HEK293 (cell line): Measurements from ENCODE around the gene CYP21A2.

Experiments used
- CTCF ChIA-PET: fragments of 350-600 bp; formaldehyde crosslinking; extraction: SDS; loops from one replicate; lab custom pipeline; 2021; ENCODE audit warnings: antibody characterized with exemption; lab: Yijun Ruan, JAX
- POLR2A ChIA-PET: fragments of 300-600 bp; formaldehyde crosslinking; extraction: SDS; loops from one replicate; lab custom pipeline; 2020; ENCODE audit warnings: antibody characterized with exemption, inconsistent platforms; lab: Yijun Ruan, JAX
- H3K27ac ChIP-seq: fragments of 200-500 bp; sonication (Bioruptor generic); 2 replicates; pipeline ENCODE4 v1.5.1; 2014; ENCODE audit warnings: low read depth, low read length, control low read depth, inconsistent platforms; ENCODE audit errors: extremely low read depth
- H3K36me3 ChIP-seq, 2 experiments: fragments of 200-500 bp in 1 of 2; sonication (Bioruptor generic) in 1 of 2; 1 replicate in 1 of 2; 2 replicates in 1 of 2; pipeline ENCODE4 v1.5.1; 2014 to 2017; ENCODE audit warnings: inconsistent platforms in 2 of 2, low read length in 2 of 2; ENCODE audit not compliant: control insufficient read depth in 2 of 2, insufficient read depth in 1 of 2
- H3K4me1 ChIP-seq: fragments of 200-500 bp; sonication (Bioruptor generic); 2 replicates; pipeline ENCODE4 v1.5.1; 2014; ENCODE audit warnings: mild to moderate bottlenecking, low read length, inconsistent platforms; ENCODE audit not compliant: control insufficient read depth, insufficient read depth
- H3K4me3 ChIP-seq: 2 replicates; pipeline ENCODE4 v1.5.1; 2011; ENCODE audit warnings: low read depth, mild to moderate bottlenecking, control low read depth, low read length, moderate library complexity
- H3K9me3 ChIP-seq: fragments of 200-500 bp; sonication (Bioruptor generic); 2 replicates; pipeline ENCODE4 v1.5.1; 2014; ENCODE audit warnings: low read depth, low read length, inconsistent platforms; ENCODE audit not compliant: control insufficient read depth, insufficient read depth
- GLIS2 ChIP-seq: fragments of 450-650 bp; formaldehyde crosslinking; IDR thresholded peaks from 2 replicates; pipeline ENCODE4 v1.5.1; 2016; ENCODE audit warnings: missing biosample characterization, missing genetic modification characterization
- INSM2 ChIP-seq: fragments of 450-650 bp; formaldehyde crosslinking; IDR thresholded peaks from 2 replicates; pipeline ENCODE4 v1.5.1; 2016; ENCODE audit warnings: missing biosample characterization, missing genetic modification characterization
- KLF16 ChIP-seq: fragments of 450-650 bp; formaldehyde crosslinking; IDR thresholded peaks from 2 replicates; pipeline ENCODE4 v1.5.1; 2017; ENCODE audit warnings: missing biosample characterization, missing genetic modification characterization
- KLF8 ChIP-seq: fragments of 450-650 bp; formaldehyde crosslinking; IDR thresholded peaks from 2 replicates; pipeline ENCODE4 v1.5.1; 2016; ENCODE audit warnings: missing biosample characterization, missing genetic modification characterization
- YY1 ChIP-seq: fragments of 450-650 bp; formaldehyde crosslinking; IDR thresholded peaks from 2 replicates; pipeline ENCODE4 v1.5.1; 2018; ENCODE audit warnings: missing biosample characterization, missing genetic modification characterization
- ZNF155 ChIP-seq: fragments of 450-650 bp; formaldehyde crosslinking; IDR thresholded peaks from 2 replicates; pipeline ENCODE4 v1.5.1; 2016; ENCODE audit warnings: missing biosample characterization, missing genetic modification characterization
- ZNF175 ChIP-seq: fragments of 450-650 bp; formaldehyde crosslinking; IDR thresholded peaks from 2 replicates; pipeline ENCODE4 v1.5.1; 2016; ENCODE audit warnings: missing biosample characterization, missing genetic modification characterization
- ZNF24 ChIP-seq: fragments of 450-650 bp; formaldehyde crosslinking; IDR thresholded peaks from 2 replicates; pipeline ENCODE4 v1.5.1; 2016; ENCODE audit warnings: missing biosample characterization, missing genetic modification characterization
- ZNF26 ChIP-seq: fragments of 450-650 bp; formaldehyde crosslinking; IDR thresholded peaks from 2 replicates; pipeline ENCODE4 v1.5.1; 2016; ENCODE audit warnings: missing biosample characterization, missing genetic modification characterization
- ZNF449 ChIP-seq: fragments of 450-650 bp; formaldehyde crosslinking; IDR thresholded peaks from 2 replicates; pipeline ENCODE4 v1.5.1; 2017; ENCODE audit warnings: missing biosample characterization, mild to moderate bottlenecking, missing genetic modification characterization, moderate library complexity
- ZNF518A ChIP-seq: fragments of 450-650 bp; formaldehyde crosslinking; conservative IDR thresholded peaks from 2 replicates; pipeline ENCODE4 v1.5.1; 2016; ENCODE audit warnings: low read depth, missing biosample characterization, missing genetic modification characterization
- ZNF548 ChIP-seq: fragments of 450-650 bp; formaldehyde crosslinking; IDR thresholded peaks from 2 replicates; pipeline ENCODE4 v1.5.1; 2016; ENCODE audit warnings: missing biosample characterization, missing genetic modification characterization
- ZNF549 ChIP-seq: fragments of 450-650 bp; IDR thresholded peaks from 2 replicates; pipeline ENCODE4 v1.5.1; 2018; ENCODE audit warnings: missing biosample characterization, missing genetic modification characterization, mild to moderate bottlenecking, inconsistent platforms, moderate library complexity
- ZNF596 ChIP-seq: fragments of 450-650 bp; IDR thresholded peaks from 2 replicates; pipeline ENCODE4 v1.5.0; 2018; ENCODE audit warnings: missing biosample characterization, mild to moderate bottlenecking, missing genetic modification characterization, moderate library complexity
- ZNF639 ChIP-seq: fragments of 450-650 bp; formaldehyde crosslinking; IDR thresholded peaks from 2 replicates; pipeline ENCODE4 v1.5.1; 2016; ENCODE audit warnings: missing biosample characterization, missing genetic modification characterization
- ZNF658 ChIP-seq: fragments of 450-650 bp; formaldehyde crosslinking; IDR thresholded peaks from 2 replicates; pipeline ENCODE4; 2016; ENCODE audit warnings: missing biosample characterization, missing genetic modification characterization

CYP21A2 gene

GRCh38 chr6:32073613-32074012, 35.4 kb downstream of the CYP21A2 start (continued):
- TF ChIP-seq ZNF26 (tag by site-specific recombination) (no peak), ZNF24 (tag by site-specific recombination) (no peak), ZNF549 (no peak), INSM2 (tag by site-specific recombination) (no peak)
- TF ChIP-seq, all 188 proteins: peak for 0

- ChIA-PET POLR2A (interaction anchor here (0.9 to 1.0 kb wide), 2 partner anchors 18 to 25 kb away, joined by 3 to 4 read pairs; no protein-coding TSS in a partner anchor), CTCF (interaction anchor here (0.6 to 2.4 kb wide), 5 partner anchors 9 to 1237 kb away, joined by 3 to 16 read pairs (median 5); no protein-coding TSS in a partner anchor)
- TF ChIP-seq ZNF518A (tag by site-specific recombination) (no peak), ZNF658 (no peak), KLF16 (tag by site-specific recombination) (no peak), GLIS2 (tag by site-specific recombination) (no peak), ZNF24 (tag by site-specific recombination) (no peak), YY1 (tag by site-specific recombination) (no peak), KLF8 (tag by site-specific recombination) (no peak), ZNF449 (tag by site-specific recombination) (no peak), ZNF175 (tag by site-specific recombination) (no peak), ZNF155 (tag by site-specific recombination) (no peak), ZNF596 (tag by site-specific recombination) (no peak), ZNF639 (no peak), ZNF548 (tag by site-specific recombination) (no peak)
- Histone ChIP-seq H3K4me3 (no peak overlapping the region), H3K36me3 (no peaks in the 10 kb centered on the region), H3K4me1 (no peaks in the 10 kb centered on the region), H3K27ac (no peak overlapping the region), H3K9me3 (no peaks in the 10 kb centered on the region)
Measured at GRCh38 chr6:32074996-32075532, 36.8 kb downstream of the CYP21A2 start.
